B cell (primary cell): Measurements from ENCODE around the gene ECI1. TPM values are rescaled to one million over a fixed set of nuclear protein-coding genes. Genes with fewer than 3 reads are reported as not detected.
"Not testable (repeated sequence)": the region's sequence is repeated elsewhere in the genome, so short reads cannot be mapped to it uniquely, and the experiment has no call there.

Experiments
- ATAC-seq: fragments of 200-7000 bp; cut with Tn5 transposase; one replicate; pipeline ENCODE4 v1.10.0; 2021; ENCODE audit warnings: low read depth, mild to moderate bottlenecking, moderate number of reproducible peaks, moderate library complexity
- CTCF ChIA-PET: fragments of 350-600 bp; sonication (Branson Sonifier 250); formaldehyde crosslinking; loops from one replicate; lab custom pipeline; 2021; ENCODE audit warnings: antibody characterized with exemption, inconsistent platforms; lab: Charles Lee
- POLR2A ChIA-PET: fragments of 350-600 bp; sonication (Branson Sonifier 250); formaldehyde crosslinking; loops from one replicate; lab custom pipeline; 2021; ENCODE audit warnings: antibody characterized with exemption; lab: Charles Lee
- DNase-seq: peaks from one replicate; pipeline ENCODE4 v3.0.0; 2013
- H2AFZ ChIP-seq: 2 replicates; pipeline ENCODE4 v1.6.1; 2012; ENCODE audit warnings: mild to moderate bottlenecking, low read depth, low read length; ENCODE audit not compliant: insufficient read depth, poor library complexity, severe bottlenecking
- H3K27ac ChIP-seq, 2 donors: 1 replicate in 1 of 2; 2 replicates in 1 of 2; pipeline ENCODE4 v1.5.1; 2012 to 2013; ENCODE audit warnings: low read length in 2 of 2, mild to moderate bottlenecking in 2 of 2, moderate library complexity in 1 of 2
- H3K27me3 ChIP-seq, 4 experiments: fragments of 200-600 bp in 1 of 4; sonication (generic) in 1 of 4; replicated peaks in 1 of 4; 1 replicate in 2 of 4; 2 replicates in 2 of 4; pipeline versions ENCODE4 v1.6.1 to v1.7.0; 2013 to 2016; ENCODE audit warnings: low read length in 3 of 4, mild to moderate bottlenecking in 2 of 4, mixed read lengths in 1 of 4, moderate library complexity in 1 of 4; ENCODE audit not compliant: insufficient read depth in 4 of 4, control insufficient read depth in 3 of 4; ENCODE audit errors: control extremely low read depth in 1 of 4
- H3K36me3 ChIP-seq, 2 experiments: replicated peaks in 1 of 2; 1 replicate in 1 of 2; 2 replicates in 1 of 2; pipeline versions ENCODE4 v1.6.1 to v1.7.1; 2013; ENCODE audit warnings: low read length in 1 of 2; ENCODE audit not compliant: insufficient read depth in 2 of 2, control insufficient read depth in 1 of 2; ENCODE audit errors: control extremely low read depth in 1 of 2, extremely low read depth in 1 of 2
- H3K4me1 ChIP-seq, 2 donors: fragments of 200-600 bp in 1 of 2; sonication (generic) in 1 of 2; 1 replicate in 1 of 2; 2 replicates in 1 of 2; pipeline versions ENCODE4 v1.5.1 to v1.6.1; 2013 to 2017; ENCODE audit warnings: low read length in 2 of 2; ENCODE audit not compliant: control insufficient read depth in 2 of 2, insufficient read depth in 2 of 2
- H3K4me2 ChIP-seq: replicated peaks from 2 replicates; pipeline ENCODE3; 2012; ENCODE audit warnings: mild to moderate bottlenecking, low read depth, low read length; ENCODE audit not compliant: poor library complexity, severe bottlenecking
- H3K4me3 ChIP-seq, 5 experiments: fragments of 200-600 bp in 1 of 5; sonication (generic) in 1 of 5; 1 replicate in 3 of 5; 2 replicates in 2 of 5; pipeline versions ENCODE4 v1.5.1 to v1.7.0; 2011 to 2016; ENCODE audit warnings: low read length in 4 of 5, mild to moderate bottlenecking in 4 of 5, low read depth in 2 of 5, control low read depth in 1 of 5, moderate library complexity in 1 of 5; ENCODE audit not compliant: insufficient read depth in 1 of 5; ENCODE audit errors: control extremely low read depth in 1 of 5, extremely low read depth in 1 of 5
- H3K79me2 ChIP-seq: fragments of 200-600 bp; sonication (generic); one replicate; pipeline ENCODE4 v1.6.0; 2016; ENCODE audit warnings: low read length; ENCODE audit not compliant: control insufficient read depth, insufficient read depth
- H3K9ac ChIP-seq: fragments of 200-600 bp; sonication (generic); 2 replicates; pipeline ENCODE4 v1.6.1; 2017; ENCODE audit warnings: mild to moderate bottlenecking, low read length, moderate library complexity
- H3K9me3 ChIP-seq, 3 donors: one replicate each; pipeline versions ENCODE4 v1.6.1 to v1.7.1; 2013; ENCODE audit warnings: low read length in 2 of 3; ENCODE audit not compliant: control insufficient read depth in 2 of 3, insufficient read depth in 1 of 3; ENCODE audit errors: control extremely low read depth in 1 of 3
- H4K20me1 ChIP-seq: 2 replicates; pipeline ENCODE4 v1.6.0; 2012; ENCODE audit warnings: mild to moderate bottlenecking, low read length; ENCODE audit not compliant: insufficient read depth, control insufficient read depth, poor library complexity, severe bottlenecking
- H3K27ac Mint-ChIP-seq: one replicate; pipeline ENCODE4 v1.8.0; 2021; ENCODE audit warnings: mixed read lengths
- H3K27me3 Mint-ChIP-seq: one replicate; pipeline ENCODE4 v1.8.0; 2021; ENCODE audit warnings: mixed read lengths
- H3K4me1 Mint-ChIP-seq: one replicate; pipeline ENCODE4 v1.8.0; 2021; ENCODE audit warnings: mixed read lengths
- H3K4me3 Mint-ChIP-seq: one replicate; pipeline ENCODE4 v1.8.0; 2021; ENCODE audit warnings: mixed read lengths
- H3K9me3 Mint-ChIP-seq: one replicate; pipeline ENCODE4 v1.8.0; 2022; ENCODE audit warnings: mixed read lengths; ENCODE audit not compliant: insufficient read depth
- EZH2 ChIP-seq: IDR thresholded peaks from 2 replicates; pipeline ENCODE4 v1.6.1; 2012; ENCODE audit warnings: borderline replicate concordance, low read depth, mild to moderate bottlenecking, moderate library complexity, low read length; ENCODE audit not compliant: insufficient read depth, poor library complexity, severe bottlenecking
- WGBS: methylation state at CpG from one replicate; pipeline ENCODE4 v1.1.5; 2013; ENCODE audit warnings: missing lambda C conversion rate; ENCODE audit not compliant: insufficient coverage; 5-methylcytosine and 5-hydroxymethylcytosine counted together
- intact Hi-C: fragments of 100-400 bp; cut with micrococcal nuclease; formaldehyde crosslinking; loops from one replicate; pipeline ENCODE4 v1.10.0; 2022
- polyA plus RNA-seq: library from polyadenylated mRNA; depleted of rRNA; stranded (reverse); fragments of >200 nt; gene quantifications from 2 replicates; pipeline ENCODE4 v1.2.3, GENCODE V29; 2012
- total RNA-seq, 2 donors: library from RNA; stranded (reverse); fragments of 120-200 nt in 1 of 2; gene quantifications; 1 replicate in 1 of 2; 2 replicates in 1 of 2; pipeline versions ENCODE4 v1.2.3 to v1.2.4, GENCODE V29; 2013 to 2022
- TF ChIP-seq, protein P1 (sequence below): fragments of 200-600 bp; IDR thresholded peaks from one replicate; pipeline ENCODE4 v1.8.0; 2022; ENCODE audit warnings: antibody characterized with exemption, mild to moderate bottlenecking

ECI1 gene
- total and polyA plus RNA-seq, 2 donors (not counting 1 experiment from before 2014, with no cell fraction given): 34.3 to 38.4 TPM

DNA sequence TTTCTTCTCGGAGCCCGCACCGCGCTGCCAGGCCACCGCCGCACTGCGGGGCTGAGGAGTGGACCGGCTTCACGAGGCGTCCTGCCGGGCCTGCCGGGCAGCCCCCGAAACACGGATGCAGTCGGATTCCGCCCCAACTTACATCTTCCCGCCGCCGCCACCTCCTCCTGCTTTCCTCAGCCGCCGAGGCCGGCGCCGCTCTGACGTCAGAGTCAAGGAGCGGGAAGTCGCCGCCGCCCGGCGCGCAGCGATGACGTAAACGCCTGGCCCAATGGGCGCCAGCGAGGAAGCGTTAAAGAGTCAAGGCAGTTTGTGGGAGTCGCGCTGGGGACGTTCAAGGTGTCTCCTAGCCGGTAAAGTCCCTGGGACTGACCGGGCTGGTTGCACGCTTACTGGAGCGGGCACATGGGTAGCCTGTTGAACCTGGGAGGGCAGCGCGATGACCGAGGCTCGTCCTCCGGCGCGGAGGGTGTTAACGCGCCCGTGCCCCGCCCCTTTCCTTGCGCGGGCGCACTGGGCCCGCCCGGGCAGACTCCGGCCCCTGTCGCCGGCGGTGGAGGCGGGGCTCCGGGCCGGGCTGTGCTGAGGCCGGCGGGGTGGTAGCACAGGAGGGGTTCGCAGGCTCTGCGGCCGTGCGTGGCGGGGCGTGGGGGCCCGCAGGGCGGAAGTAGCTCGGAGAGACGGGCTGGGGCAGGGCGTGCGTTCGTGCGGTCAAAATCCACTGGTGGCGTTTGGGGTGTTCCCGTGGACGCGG, 16.7 kb upstream of the ECI1 start, which contains the start of gene RNPS1:
Gene RNPS1, minus strand, starts transcription at position 214 of the 754 bp plus-strand sequence. CDS start 3,483 bp downstream, outside the sequence.
- ChIA-PET POLR2A (interaction anchor here (1.7 to 2.0 kb wide), 2 partner anchors 17 to 63 kb away, joined by 5 to 13 read pairs; partner anchors contain the start of genes ECI1 and MLST8), CTCF (interaction anchor here (1.0 to 2.6 kb wide), 3 partner anchors 16 to 232 kb away, joined by 3 to 10 read pairs (median 5); partner anchors contain the start of gene ECI1)
- intact Hi-C loops: loop anchor here (1.0 to 5.0 kb wide), 10 partner anchors 17 to 441 kb away; partner anchors contain the start of genes ABCA3, CCNF, E4F1 and ECI1
- Histone ChIP-seq H3K4me3 (peak within 1 kb of the TSS; percentile 71 to 88 (median 85)), H3K4me1 (peaks cover 18 to 28% of the 10 kb centered on the region in 2 donors), H2AFZ (peak within 1 kb of the TSS; percentile 88), H3K9me3 (no peaks in the 10 kb centered on the region), H3K79me2 (peaks cover 66% of the 10 kb centered on the region), H3K27ac (peak within 1 kb of the TSS; percentile 79 to 91), H3K4me2 (peak within 1 kb of the TSS; percentile 80), H3K36me3 (peaks cover 2 to 19% of the 10 kb centered on the region in 2 experiments), H3K27me3 (no peaks in the 10 kb centered on the region), H3K9ac (peak within 1 kb of the TSS; percentile 74), H4K20me1 (peaks cover 49% of the 10 kb centered on the region)
- H3K27ac Mint-ChIP-seq: peak within 1 kb of the TSS; percentile 99
- peaks cover 47% of the 10 kb centered on the region for H3K4me1 Mint-ChIP-seq
- peak within 1 kb of the TSS; percentile 96 for H3K4me3 Mint-ChIP-seq
- under 1% methylated on average over 88 of the region's 88 CpGs for WGBS
- peak; percentile 100 for DNase-seq
- no peaks in the 10 kb centered on the region for H3K27me3 Mint-ChIP-seq
- H3K9me3 Mint-ChIP-seq: no peaks in the 10 kb centered on the region
- TF ChIP-seq EZH2: no peak
- TF ChIP-seq, protein P1, sequence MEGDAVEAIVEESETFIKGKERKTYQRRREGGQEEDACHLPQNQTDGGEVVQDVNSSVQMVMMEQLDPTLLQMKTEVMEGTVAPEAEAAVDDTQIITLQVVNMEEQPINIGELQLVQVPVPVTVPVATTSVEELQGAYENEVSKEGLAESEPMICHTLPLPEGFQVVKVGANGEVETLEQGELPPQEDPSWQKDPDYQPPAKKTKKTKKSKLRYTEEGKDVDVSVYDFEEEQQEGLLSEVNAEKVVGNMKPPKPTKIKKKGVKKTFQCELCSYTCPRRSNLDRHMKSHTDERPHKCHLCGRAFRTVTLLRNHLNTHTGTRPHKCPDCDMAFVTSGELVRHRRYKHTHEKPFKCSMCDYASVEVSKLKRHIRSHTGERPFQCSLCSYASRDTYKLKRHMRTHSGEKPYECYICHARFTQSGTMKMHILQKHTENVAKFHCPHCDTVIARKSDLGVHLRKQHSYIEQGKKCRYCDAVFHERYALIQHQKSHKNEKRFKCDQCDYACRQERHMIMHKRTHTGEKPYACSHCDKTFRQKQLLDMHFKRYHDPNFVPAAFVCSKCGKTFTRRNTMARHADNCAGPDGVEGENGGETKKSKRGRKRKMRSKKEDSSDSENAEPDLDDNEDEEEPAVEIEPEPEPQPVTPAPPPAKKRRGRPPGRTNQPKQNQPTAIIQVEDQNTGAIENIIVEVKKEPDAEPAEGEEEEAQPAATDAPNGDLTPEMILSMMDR: no peak
- peak; percentile 89 for ATAC-seq

DNA sequence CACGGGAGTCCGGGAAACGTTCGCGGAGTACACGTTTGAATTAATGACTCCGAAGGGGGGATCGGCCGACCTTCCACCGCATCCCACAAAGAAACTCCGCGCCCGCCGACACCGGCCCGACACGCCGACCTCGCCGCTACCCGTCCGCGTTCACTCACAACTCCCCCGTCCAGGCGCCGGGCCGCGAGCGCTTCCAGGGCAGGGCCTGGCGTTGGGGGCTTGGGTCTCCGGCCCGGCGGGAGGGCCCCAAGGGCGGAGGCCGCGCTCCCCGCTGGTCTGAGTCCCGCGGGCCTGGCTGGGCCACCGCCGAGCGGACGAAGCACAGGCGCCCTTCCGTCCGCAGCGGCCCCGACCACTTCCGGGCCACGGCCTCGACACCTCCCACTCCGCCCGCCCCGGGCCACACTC, 16.1 kb upstream of the ECI1 start:
- H3K9me3 ChIP-seq, DNase-seq, H3K27me3 ChIP-seq, H3K9me3 Mint-ChIP-seq, H3K27me3 Mint-ChIP-seq, CTCF ChIA-PET: not testable (repeated sequence)
- Histone ChIP-seq H4K20me1 (peaks cover 55% of the 10 kb centered on the region), H3K9ac (peak overlapping the region; percentile 74), H3K27ac (peak overlapping the region; percentile 79 to 91), H2AFZ (peak overlapping the region; percentile 88), H3K36me3 (peaks cover 6 to 25% of the 10 kb centered on the region in 2 experiments), H3K4me2 (peak overlapping the region; percentile 80), H3K4me3 (peak overlapping the region in 4 of 5 experiments; percentile 82 to 88 (median 86)), H3K4me1 (peaks cover 18 to 28% of the 10 kb centered on the region in 2 donors), H3K79me2 (peaks cover 69% of the 10 kb centered on the region)
- POLR2A ChIA-PET: interaction anchor here (1.7 kb wide), 1 partner anchor 62 kb away, joined by 5 read pairs; the partner anchor contains the start of gene MLST8
- H3K4me3 Mint-ChIP-seq: peak overlapping the region; percentile 96
- ATAC-seq: peak; percentile 62
- H3K27ac Mint-ChIP-seq: peak overlapping the region; percentile 99
- H3K4me1 Mint-ChIP-seq: peaks cover 47% of the 10 kb centered on the region
- intact Hi-C loops: loop anchor here (5.0 kb wide), 3 partner anchors 110 to 440 kb away; partner anchors contain the start of genes FAHD1, HAGH, NTHL1 and TRAF7
- under 1% methylated on average over 54 of the region's 54 CpGs for whole genome bisulfite sequencing

DNA sequence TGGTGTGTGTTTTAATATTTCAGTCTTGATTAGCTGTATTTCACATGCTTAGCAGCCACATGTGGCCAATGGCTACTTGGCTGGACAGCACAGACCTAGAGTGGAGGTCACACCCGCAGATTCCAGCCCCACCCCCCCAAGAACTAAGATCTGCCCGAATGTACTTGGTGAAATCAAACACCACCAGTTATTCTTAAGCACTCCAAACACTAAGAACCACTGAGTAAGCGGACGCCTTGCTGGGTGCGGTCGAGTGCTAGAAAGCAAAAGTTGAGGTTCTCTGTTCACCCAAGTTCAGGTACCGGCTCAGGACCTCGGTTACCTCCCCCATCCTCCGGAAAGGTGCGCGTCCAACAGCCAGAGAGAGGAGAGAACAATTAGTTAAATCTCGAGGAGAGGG, 15.5 kb upstream of the ECI1 start:
- Mint-ChIP-seq H3K27ac (peak overlapping the region; percentile 99), H3K4me3 (peak overlapping the region; percentile 96), H3K4me1 (peaks cover 47% of the 10 kb centered on the region)
- ATAC-seq, CTCF ChIA-PET, H3K27me3 Mint-ChIP-seq, H2AFZ ChIP-seq, DNase-seq, H3K9me3 Mint-ChIP-seq, H3K9me3 ChIP-seq, POLR2A ChIA-PET, H3K27me3 ChIP-seq: not testable (repeated sequence)
- H3K79me2 ChIP-seq: peaks cover 66% of the 10 kb centered on the region
- H3K9ac ChIP-seq: peak overlapping the region; percentile 74
- H3K27ac ChIP-seq: peak overlapping the region; percentile 52 to 79
- intact Hi-C loops: loop anchor here (5.0 kb wide), 3 partner anchors 110 to 440 kb away; partner anchors contain the start of genes FAHD1, HAGH, NTHL1 and TRAF7
- H3K36me3 ChIP-seq: peaks cover 8 to 31% of the 10 kb centered on the region in 2 experiments
- peaks cover 61% of the 10 kb centered on the region for H4K20me1 ChIP-seq
- peaks cover 18 to 28% of the 10 kb centered on the region in 2 donors for H3K4me1 ChIP-seq
- H3K4me2 ChIP-seq: peak overlapping the region; percentile 80
- WGBS: no CpG with 5 or more reads among the region's 12 CpGs
- peak overlapping the region in 4 of 5 experiments; percentile 82 to 88 (median 86) for H3K4me3 ChIP-seq
